ENCODE data around the gene HNRNPA3.
"Not testable (repeated sequence)": the region's sequence is repeated elsewhere in the genome, so short reads cannot be mapped to it uniquely, and the experiment has no call there.

Gene HNRNPA3

GRCh38 chr2:177243073-177243472, 30.5 kb downstream of the HNRNPA3 start:
- TF ChIP-seq CTCF (conservative IDR thresholded peaks at IDR 0.05; ENCODE audit: control insufficient read depth, insufficient read depth, low read depth, low read length) = no peak
- H3K4me3 ChIP-seq (ENCODE audit: control insufficient read depth, low read depth, low read length) = no peak overlapping the region
- DNase-seq (ENCODE audit: low read depth) = no peak

GRCh38 chr2:177243476-177243875, 30.9 kb downstream of the HNRNPA3 start:
- H3K4me3 ChIP-seq (ENCODE audit: control insufficient read depth, low read depth, low read length) = no peak overlapping the region
- DNase-seq (ENCODE audit: low read depth) = peak; percentile 58
- no peak for TF ChIP-seq CTCF (conservative IDR thresholded peaks at IDR 0.05; ENCODE audit: control insufficient read depth, insufficient read depth, low read depth, low read length)

GRCh38 chr2:177244244-177244771, 31.7 kb downstream of the HNRNPA3 start:
- no peak overlapping the region for H3K4me3 ChIP-seq (ENCODE audit: control insufficient read depth, low read depth, low read length)
- TF ChIP-seq CTCF (conservative IDR thresholded peaks at IDR 0.05; ENCODE audit: control insufficient read depth, insufficient read depth, low read depth, low read length) = no peak
- DNase-seq (ENCODE audit: low read depth) = no peak

GRCh38 chr2:177245010-177245422, 32.4 kb downstream of the HNRNPA3 start:
- DNase-seq (ENCODE audit: low read depth) = peak; percentile 78
- no peak overlapping the region for H3K4me3 ChIP-seq (ENCODE audit: control insufficient read depth, low read depth, low read length)
- TF ChIP-seq CTCF (conservative IDR thresholded peaks at IDR 0.05; ENCODE audit: control insufficient read depth, insufficient read depth, low read depth, low read length) = no peak

GRCh38 chr2:177246000-177246399, 33.4 kb downstream of the HNRNPA3 start:
- DNase-seq (ENCODE audit: low read depth) = no peak
- TF ChIP-seq CTCF (conservative IDR thresholded peaks at IDR 0.05; ENCODE audit: control insufficient read depth, insufficient read depth, low read depth, low read length) = no peak
- H3K4me3 ChIP-seq (ENCODE audit: control insufficient read depth, low read depth, low read length) = no peak overlapping the region

GRCh38 chr2:177246523-177247030, 34.0 kb downstream of the HNRNPA3 start:
- H3K4me3 ChIP-seq (ENCODE audit: control insufficient read depth, low read depth, low read length); DNase-seq (ENCODE audit: low read depth): not testable (repeated sequence)

- no peak for DNase-seq (ENCODE audit: low read depth)
- TF ChIP-seq CTCF (conservative IDR thresholded peaks at IDR 0.05; ENCODE audit: control insufficient read depth, insufficient read depth, low read depth, low read length) = no peak
- H3K4me3 ChIP-seq (ENCODE audit: control insufficient read depth, low read depth, low read length) = no peak overlapping the region
Measured at GRCh38 chr2:177247693-177248262, 35.2 kb downstream of the HNRNPA3 start.
